Activated T-helper 1 cell treated with anti-CD3 and anti-CD28 coated beads, Interleukin-2, amount 50 U/mL, for 16 hours (primary cell): Measurements from ENCODE around the gene MYO15A.
"Not testable (repeated sequence)": the region's sequence is repeated elsewhere in the genome, so short reads cannot be mapped to it uniquely, and the experiment has no call there.

Source experiments
- DNase-seq, 2 donors: peaks; one replicate each; pipeline ENCODE4 v3.0.0-alpha.2; 2020; ENCODE audit warnings: low read depth in 1 of 2, low spot score in 1 of 2

The MYO15A gene

GRCh38 chr17:18206962-18207361, 98.4 kb downstream of the MYO15A start:
- DNase-seq = no peak

- no peak for DNase-seq
Measured at GRCh38 chr17:18208092-18208491, 99.5 kb downstream of the MYO15A start.

GRCh38 chr17:18213666-18214270, 105.2 kb downstream of the MYO15A start:
- DNase-seq = no peak

- DNase-seq = not testable (repeated sequence)
Measured at GRCh38 chr17:18216906-18217305, 108.3 kb downstream of the MYO15A start.

- peak; percentile 46 to 52 for DNase-seq
Measured at GRCh38 chr17:18217412-18218015, 109.0 kb downstream of the MYO15A start.

GRCh38 chr17:18218756-18219415, 110.3 kb downstream of the MYO15A start:
- DNase-seq = no peak

- DNase-seq = no peak
Measured at GRCh38 chr17:18224053-18224386, 115.5 kb downstream of the MYO15A start.

- no peak for DNase-seq
Measured at GRCh38 chr17:18224387-18225120, 116.0 kb downstream of the MYO15A start.

- peak; percentile 93 to 95 for DNase-seq
Measured at GRCh38 chr17:18225121-18225641, 116.6 kb downstream of the MYO15A start, which contains the start of gene LLGL1. Gene LLGL1, plus strand, starts transcription at chr17:18225635. Its CDS starts 48 bp downstream, at chr17:18225683.

- no peak for DNase-seq
Measured at GRCh38 chr17:18225642-18226283, 117.2 kb downstream of the MYO15A start.

- DNase-seq = no peak
Measured at GRCh38 chr17:18226284-18226945, 117.9 kb downstream of the MYO15A start.

- no peak for DNase-seq
Measured at GRCh38 chr17:18227635-18228034, 119.1 kb downstream of the MYO15A start.

GRCh38 chr17:18228176-18228682, 119.7 kb downstream of the MYO15A start:
- no peak for DNase-seq

GRCh38 chr17:18229254-18229653, 120.7 kb downstream of the MYO15A start:
- DNase-seq = no peak
